Memory B cell (primary cell): Measurements from ENCODE around the gene LY86.
A peak's percentile ranks its signal among the peaks of the same experiment; 100 is the strongest.

Source experiments
- ATAC-seq: fragments of 150-1000 bp; cut with Tn5 transposase; 2 replicates; pipeline ENCODE4 v1.10.0; 2021; ENCODE audit warnings: low read depth, mild to moderate bottlenecking, moderate library complexity
- DNase-seq, 2 donors: peaks; one replicate each; pipeline ENCODE4 v3.0.0; 2022; ENCODE audit warnings: low spot score in 2 of 2
- H3K27ac Mint-ChIP-seq: one replicate; pipeline ENCODE4 v1.8.0; 2022; ENCODE audit warnings: mild to moderate bottlenecking, moderate library complexity, mixed read lengths
- H3K27me3 Mint-ChIP-seq: one replicate; pipeline ENCODE4 v1.8.0; 2022; ENCODE audit warnings: mixed read lengths
- H3K36me3 Mint-ChIP-seq: one replicate; pipeline ENCODE4 v1.8.0; 2022; ENCODE audit warnings: mild to moderate bottlenecking, mixed read lengths
- H3K4me1 Mint-ChIP-seq: one replicate; pipeline ENCODE4 v1.8.0; 2022; ENCODE audit warnings: mixed read lengths
- H3K4me3 Mint-ChIP-seq: one replicate; pipeline ENCODE4 v1.8.0; 2022; ENCODE audit warnings: mild to moderate bottlenecking, moderate library complexity, mixed read lengths
- H3K9me3 Mint-ChIP-seq: one replicate; pipeline ENCODE4 v1.8.0; 2022; ENCODE audit warnings: mixed read lengths

The LY86 gene

DNA sequence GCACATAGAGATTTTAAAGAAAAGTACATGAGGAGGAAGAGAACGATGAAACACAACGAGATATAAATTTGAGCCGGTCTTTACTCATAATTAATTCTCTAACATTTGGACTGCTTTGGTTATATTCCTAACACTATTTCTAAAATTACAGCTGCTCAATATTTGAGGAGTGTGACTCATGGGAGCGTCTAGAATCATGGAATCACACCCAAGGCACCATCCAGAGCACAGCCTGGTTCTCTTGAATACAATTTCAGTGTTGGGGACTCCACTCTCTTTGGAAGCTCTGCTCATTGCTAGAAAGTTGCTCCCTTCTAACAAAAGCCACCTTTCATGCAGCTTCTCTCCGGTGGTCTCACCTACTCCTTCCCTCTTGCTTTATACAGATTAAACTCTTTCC is 64.4 kb downstream of the LY86 start:
- Mint-ChIP-seq H3K4me3 (no peak overlapping the region), H3K27me3 (no peaks in the 10 kb centered on the region), H3K27ac (no peak overlapping the region), H3K4me1 (peaks cover 11% of the 10 kb centered on the region), H3K36me3 (peaks cover 48% of the 10 kb centered on the region), H3K9me3 (peaks cover 1% of the 10 kb centered on the region)
- ATAC-seq (no peak), DNase-seq (no peak)

GRCh38 chr6:6654599-6655575 is 66.4 kb downstream of the LY86 start:
- DNase-seq (no peak), ATAC-seq (no peak)
- Mint-ChIP-seq H3K27ac (peak overlapping the region; percentile 18), H3K36me3 (peaks cover 38% of the 10 kb centered on the region), H3K9me3 (peaks cover 1% of the 10 kb centered on the region), H3K4me1 (peaks cover 25% of the 10 kb centered on the region), H3K4me3 (no peak overlapping the region), H3K27me3 (no peaks in the 10 kb centered on the region)

DNA sequence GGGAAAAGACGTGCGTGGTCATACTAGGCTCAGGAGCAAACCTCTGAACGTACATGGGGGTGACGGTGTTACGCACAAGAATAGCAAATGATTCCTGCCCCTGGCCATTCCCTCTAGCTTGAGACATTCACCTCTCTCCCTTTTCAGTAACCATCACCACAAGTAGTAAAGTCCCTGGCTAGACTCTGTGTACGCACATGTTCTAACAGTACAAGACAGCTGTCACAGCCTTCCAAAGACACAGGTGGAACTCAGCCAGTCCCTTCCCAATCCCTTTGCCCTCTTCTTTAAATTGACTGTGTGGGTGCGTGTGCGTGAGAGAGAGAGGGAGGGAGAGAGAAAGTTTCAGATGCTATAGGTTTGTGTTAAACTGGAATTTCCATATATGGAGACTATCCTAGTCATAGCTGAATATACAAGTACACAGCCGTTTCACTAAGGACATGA is 67.3 kb downstream of the LY86 start:
- Mint-ChIP-seq H3K27me3 (no peaks in the 10 kb centered on the region), H3K27ac (no peak overlapping the region), H3K36me3 (peaks cover 32% of the 10 kb centered on the region), H3K9me3 (no peaks in the 10 kb centered on the region), H3K4me1 (peaks cover 32% of the 10 kb centered on the region), H3K4me3 (no peak overlapping the region)
- ATAC-seq (no peak), DNase-seq (no peak)

GRCh38 chr6:6656287-6656686 is 67.8 kb downstream of the LY86 start:
- H3K4me1 Mint-ChIP-seq, result peaks cover 32% of the 10 kb centered on the region
- peaks cover 29% of the 10 kb centered on the region for H3K36me3 Mint-ChIP-seq
- no peak overlapping the region for H3K4me3 Mint-ChIP-seq
- no peak overlapping the region for H3K27ac Mint-ChIP-seq
- H3K9me3 Mint-ChIP-seq, result no peaks in the 10 kb centered on the region
- H3K27me3 Mint-ChIP-seq, result no peaks in the 10 kb centered on the region
- DNase-seq, result no peak
- ATAC-seq, result no peak

GRCh38 chr6:6657085-6657819 is 68.7 kb downstream of the LY86 start:
- ATAC-seq, result no peak
- Mint-ChIP-seq H3K27ac (peak overlapping the region; percentile 90), H3K4me3 (no peak overlapping the region), H3K9me3 (no peaks in the 10 kb centered on the region), H3K4me1 (peaks cover 32% of the 10 kb centered on the region), H3K36me3 (peaks cover 26% of the 10 kb centered on the region), H3K27me3 (no peaks in the 10 kb centered on the region)
- DNase-seq, result no peak

DNA sequence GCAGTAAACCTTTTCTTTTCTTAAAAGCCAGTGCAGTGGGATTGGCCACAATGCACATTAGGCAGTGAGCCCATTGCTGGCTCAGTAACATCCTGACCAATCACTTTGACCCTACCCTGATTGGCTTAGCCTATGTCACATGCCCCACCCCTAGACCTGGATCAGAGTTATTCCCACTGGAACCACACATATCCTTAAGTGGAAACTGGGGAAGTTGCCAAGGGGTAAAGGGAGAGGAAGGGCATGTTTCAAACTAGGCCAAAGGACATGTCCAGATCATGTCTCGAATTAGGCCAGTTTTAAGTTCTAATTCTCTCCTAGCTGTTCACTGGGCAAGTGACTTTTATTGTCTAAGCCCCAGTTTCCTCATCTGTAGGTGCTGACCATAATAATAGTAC is 69.3 kb downstream of the LY86 start:
- Mint-ChIP-seq H3K9me3 (no peaks in the 10 kb centered on the region), H3K36me3 (peaks cover 21% of the 10 kb centered on the region), H3K4me3 (no peak overlapping the region), H3K4me1 (peaks cover 32% of the 10 kb centered on the region), H3K27ac (peak overlapping the region; percentile 90), H3K27me3 (no peaks in the 10 kb centered on the region)
- no peak for ATAC-seq
- DNase-seq, result no peak

GRCh38 chr6:6659600-6660327 is 71.2 kb downstream of the LY86 start:
- ATAC-seq (peak; percentile 96), DNase-seq (peak; percentile 39 to 52)
- peaks cover 8% of the 10 kb centered on the region for H3K36me3 Mint-ChIP-seq
- no peaks in the 10 kb centered on the region for H3K9me3 Mint-ChIP-seq
- H3K27me3 Mint-ChIP-seq, result no peaks in the 10 kb centered on the region
- peak overlapping the region; percentile 90 for H3K27ac Mint-ChIP-seq
- H3K4me1 Mint-ChIP-seq, result peaks cover 28% of the 10 kb centered on the region
- peak overlapping the region; percentile 11 for H3K4me3 Mint-ChIP-seq

- Mint-ChIP-seq H3K9me3 (no peaks in the 10 kb centered on the region), H3K27ac (peak overlapping the region; percentile 90), H3K36me3 (peaks cover 3% of the 10 kb centered on the region), H3K4me3 (no peak overlapping the region), H3K4me1 (peaks cover 24% of the 10 kb centered on the region), H3K27me3 (no peaks in the 10 kb centered on the region)
- ATAC-seq (no peak), DNase-seq (no peak)
Measured at GRCh38 chr6:6660339-6661045, 72.0 kb downstream of the LY86 start.

DNA sequence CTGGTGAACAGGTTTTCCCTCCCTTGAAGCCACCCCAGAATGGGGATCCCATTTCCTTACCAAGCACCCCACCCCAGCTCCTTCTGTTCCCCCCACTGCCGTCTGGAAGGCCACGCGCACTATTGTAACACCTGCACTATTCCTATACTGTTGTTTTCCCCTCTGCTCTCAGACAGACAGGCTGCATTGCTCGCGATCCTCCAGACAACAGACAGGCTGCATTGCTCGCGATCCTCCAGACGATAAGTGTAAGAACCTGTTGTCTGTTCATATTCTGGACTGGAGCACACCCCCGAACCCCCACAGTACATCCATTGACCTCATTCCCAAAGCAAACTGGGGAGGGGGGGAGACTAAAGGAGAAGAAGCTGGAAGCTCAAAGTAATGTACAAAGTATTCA is 72.7 kb downstream of the LY86 start:
- H3K27me3 Mint-ChIP-seq, result no peaks in the 10 kb centered on the region
- H3K27ac Mint-ChIP-seq, result peak overlapping the region; percentile 39
- no peaks in the 10 kb centered on the region for H3K9me3 Mint-ChIP-seq
- no peak for ATAC-seq
- peaks cover 21% of the 10 kb centered on the region for H3K4me1 Mint-ChIP-seq
- H3K36me3 Mint-ChIP-seq, result no peaks in the 10 kb centered on the region
- DNase-seq, result no peak
- H3K4me3 Mint-ChIP-seq, result no peak overlapping the region

DNA sequence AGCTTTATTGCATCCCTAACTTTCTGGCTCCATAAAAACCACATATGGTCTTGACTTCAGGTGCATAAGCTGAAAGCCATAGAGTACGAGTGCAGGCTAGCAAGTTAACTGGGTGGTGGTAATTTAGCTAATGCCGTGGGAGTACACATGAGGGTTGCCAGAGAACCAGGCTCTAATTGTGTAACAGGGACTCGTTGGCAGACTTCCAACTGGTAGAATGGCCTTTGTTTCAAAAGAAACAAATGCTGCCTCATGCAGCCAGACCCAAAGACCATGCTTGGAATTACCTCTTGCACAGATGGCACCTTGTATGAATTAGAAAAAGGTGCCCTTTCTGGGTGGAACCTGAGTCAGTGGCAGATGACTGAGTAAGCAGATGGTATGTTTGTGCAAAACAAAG is 73.2 kb downstream of the LY86 start:
- Mint-ChIP-seq H3K27me3 (no peaks in the 10 kb centered on the region), H3K9me3 (no peaks in the 10 kb centered on the region), H3K4me3 (no peak overlapping the region), H3K36me3 (no peaks in the 10 kb centered on the region), H3K4me1 (peaks cover 21% of the 10 kb centered on the region), H3K27ac (peak overlapping the region; percentile 39)
- DNase-seq, result no peak
- no peak for ATAC-seq

DNA sequence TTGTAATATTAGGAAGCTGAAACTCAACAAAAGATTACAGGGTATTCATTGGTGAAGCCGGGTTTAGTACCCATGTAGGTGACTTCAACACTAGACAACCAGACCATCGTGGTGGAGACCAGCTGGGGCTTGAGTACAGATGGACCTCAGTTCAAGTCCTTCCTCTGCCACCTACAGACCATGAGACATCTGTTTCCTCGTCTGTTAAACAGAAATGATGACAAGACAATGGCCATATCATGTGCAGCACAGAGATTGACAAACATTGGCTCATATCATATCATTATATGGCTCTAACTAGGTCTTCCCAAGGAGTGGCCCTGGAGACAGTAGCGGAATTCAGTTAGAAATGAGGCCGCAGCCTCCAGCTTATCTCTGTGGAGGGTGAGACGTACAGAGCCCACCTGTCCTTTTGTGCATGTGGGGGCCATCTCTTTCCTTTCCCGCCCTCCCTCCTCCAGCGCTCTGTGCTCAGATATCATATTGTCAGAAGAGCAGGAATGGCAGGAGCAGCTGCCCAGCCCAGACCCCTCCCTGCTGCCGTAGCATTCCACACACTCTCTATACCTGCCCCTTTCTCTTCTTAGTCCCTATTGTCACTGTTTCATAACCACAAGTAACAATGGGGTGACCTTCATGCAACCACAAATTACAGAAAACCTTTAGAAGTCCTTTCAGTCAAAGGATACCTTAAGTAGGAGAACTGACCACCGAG is 75.1 kb downstream of the LY86 start:
- no peak overlapping the region for H3K4me3 Mint-ChIP-seq
- H3K9me3 Mint-ChIP-seq, result no peaks in the 10 kb centered on the region
- H3K4me1 Mint-ChIP-seq, result peaks cover 19% of the 10 kb centered on the region
- ATAC-seq (no peak), DNase-seq (no peak)
- no peaks in the 10 kb centered on the region for H3K36me3 Mint-ChIP-seq
- H3K27ac Mint-ChIP-seq, result no peak overlapping the region
- no peaks in the 10 kb centered on the region for H3K27me3 Mint-ChIP-seq

DNA sequence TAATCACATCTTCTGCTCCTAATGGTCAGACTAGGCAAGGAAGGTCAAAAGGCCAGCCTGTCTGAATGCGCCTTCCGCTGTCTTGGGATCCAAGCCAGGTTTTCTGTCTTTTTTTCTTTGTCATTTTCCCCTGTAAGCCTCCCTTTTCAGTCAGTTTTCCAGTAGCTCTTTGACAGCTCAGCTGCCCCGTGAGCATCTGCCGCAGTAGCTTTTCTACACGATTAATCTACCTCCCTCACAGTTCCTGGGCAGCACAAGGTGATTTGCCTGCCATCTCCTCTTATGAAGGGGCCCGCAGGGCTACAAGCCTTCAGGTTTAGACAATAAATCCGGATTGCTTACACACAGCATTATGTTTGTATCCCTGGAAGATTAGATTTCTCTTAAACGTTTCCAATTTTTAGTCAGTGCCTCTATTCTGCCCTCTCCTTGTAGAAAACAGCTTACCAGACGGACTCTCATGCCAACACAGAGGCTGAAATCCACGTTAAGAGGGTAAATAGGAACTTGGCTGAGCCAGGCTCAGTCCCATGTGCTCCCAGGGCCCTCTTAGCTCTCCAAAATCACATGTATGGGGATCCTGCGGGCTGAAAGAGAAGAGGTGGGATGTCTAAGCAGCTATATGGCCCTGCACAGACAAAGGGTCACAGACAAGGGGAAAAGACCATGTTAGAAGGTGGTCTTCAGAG is 77.2 kb downstream of the LY86 start:
- no peak for DNase-seq
- Mint-ChIP-seq H3K36me3 (peaks cover 5% of the 10 kb centered on the region), H3K27ac (no peak overlapping the region), H3K9me3 (peaks cover 2% of the 10 kb centered on the region), H3K4me3 (no peak overlapping the region), H3K4me1 (no peaks in the 10 kb centered on the region), H3K27me3 (no peaks in the 10 kb centered on the region)
- ATAC-seq, result no peak
